HG03097 (cell line): Measurements from ENCODE around the gene CLPX.
"Not testable (repeated sequence)": the region's sequence is repeated elsewhere in the genome, so short reads cannot be mapped to it uniquely, and the experiment has no call there.

Experiments
- ATAC-seq: cut with Tn5 transposase; IDR thresholded peaks from one replicate; pipeline ENCODE4 v1.9.1; 2021; ENCODE audit not compliant: unreplicated experiment, low FRiP score

The CLPX gene

GRCh38 chr15:65184868-65185717, at the start of gene CLPX:
Gene CLPX, minus strand, starts transcription at chr15:65185342. Its CDS starts 189 bp downstream, at chr15:65185153.
- peak; percentile 72 for ATAC-seq

GRCh38 chr15:65233696-65234095, 48.6 kb upstream of the CLPX start:
- no peak for ATAC-seq

- no peak for ATAC-seq
Observed at GRCh38 chr15:65232520-65232919, 47.4 kb upstream of the CLPX start.

- no peak for ATAC-seq
Observed at GRCh38 chr15:65231306-65231705, 46.2 kb upstream of the CLPX start.

GRCh38 chr15:65226901-65227300, 41.8 kb upstream of the CLPX start:
- ATAC-seq, result not testable (repeated sequence)

- no peak for ATAC-seq
Observed at GRCh38 chr15:65226221-65226620, 41.1 kb upstream of the CLPX start.

GRCh38 chr15:65223996-65224395, 38.9 kb upstream of the CLPX start:
- ATAC-seq, result no peak

- ATAC-seq, result no peak
Observed at GRCh38 chr15:65222891-65223290, 37.7 kb upstream of the CLPX start.

- no peak for ATAC-seq
Observed at GRCh38 chr15:65221697-65222096, 36.6 kb upstream of the CLPX start.

- ATAC-seq, result no peak
Observed at GRCh38 chr15:65219137-65219536, 34.0 kb upstream of the CLPX start.

GRCh38 chr15:65217526-65218482, 32.7 kb upstream of the CLPX start:
- ATAC-seq, result no peak

- no peak for ATAC-seq
Observed at GRCh38 chr15:65215496-65215895, 30.4 kb upstream of the CLPX start.

GRCh38 chr15:65214010-65214409, 28.9 kb upstream of the CLPX start:
- no peak for ATAC-seq

- ATAC-seq, result no peak
Observed at GRCh38 chr15:65213241-65213640, 28.1 kb upstream of the CLPX start.

- no peak for ATAC-seq
Observed at GRCh38 chr15:65212097-65212496, 27.0 kb upstream of the CLPX start.

- no peak for ATAC-seq
Observed at GRCh38 chr15:65211482-65211982, 26.4 kb upstream of the CLPX start.

GRCh38 chr15:65210770-65211481, 25.8 kb upstream of the CLPX start, which contains the start of gene CILP:
Gene CILP, minus strand, starts transcription at chr15:65211473. Its CDS starts 1,718 bp downstream, at chr15:65209755.
- ATAC-seq, result no peak

GRCh38 chr15:65209701-65210643, 24.8 kb upstream of the CLPX start:
- ATAC-seq, result no peak

- ATAC-seq, result no peak
Observed at GRCh38 chr15:65208647-65209046, 23.5 kb upstream of the CLPX start.
